Measurements from ENCODE around the gene KSR1. TPM values are rescaled to one million over a fixed set of nuclear protein-coding genes. Genes with fewer than 3 reads are reported as not detected.
A peak's percentile ranks its signal among the peaks of the same experiment; 100 is the strongest.
"Not testable (repeated sequence)": the region's sequence is repeated elsewhere in the genome, so short reads cannot be mapped to it uniquely, and the experiment has no call there.

KSR1 gene
- total and polyA plus RNA-seq, 11 donors = 6.1 to 31.1 (median 7.5) TPM

DNA sequence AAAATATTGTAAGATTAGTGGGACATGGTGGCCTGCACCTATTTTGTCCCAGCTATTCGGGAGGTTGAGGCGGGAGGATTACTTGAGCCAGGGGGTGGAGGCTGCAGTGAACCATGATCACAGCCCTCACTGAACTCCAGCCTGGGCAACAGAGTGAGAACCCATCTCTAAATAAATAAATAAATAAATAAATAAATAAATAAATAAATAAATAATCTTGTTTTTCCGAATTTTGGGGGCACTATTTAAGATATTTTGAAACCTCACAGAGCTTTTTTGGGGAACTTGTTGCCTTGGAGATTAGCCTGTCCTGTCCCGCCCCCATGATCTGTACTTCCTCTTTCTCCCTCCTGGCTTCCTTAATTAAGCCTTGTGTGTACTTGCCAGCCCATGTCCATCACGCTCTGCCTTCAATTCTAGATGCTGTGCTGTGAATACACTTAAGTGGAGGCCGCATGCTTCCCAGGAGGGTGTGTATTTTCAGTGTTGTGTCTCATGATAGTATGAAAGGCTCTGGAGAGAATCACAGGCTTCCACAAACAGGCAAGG lies 179.1 kb downstream of the KSR1 start:
- H3K27me3 ChIP-seq = no peaks in the 10 kb centered on the region
- peak overlapping the region in 1 of 12 donors; percentile 87 for H3K27ac ChIP-seq
- ATAC-seq = no peak
- H3K36me3 ChIP-seq = peaks cover 0 to 19% (median 9%) of the 10 kb centered on the region in 9 donors
- DNase-seq = peak in 1 of 5 donors; percentile 34
- H3K4me3 ChIP-seq = no peak overlapping the region
- H3K4me1 ChIP-seq = peaks cover 5 to 56% (median 25%) of the 10 kb centered on the region in 12 donors
- WGBS, 4 donors = 73 to 79% (median 77%) methylated on average over 6 of the region's 6 CpGs
- intact Hi-C loops (cut with DNase I) = no loop called here
- TF ChIP-seq, protein P1, sequence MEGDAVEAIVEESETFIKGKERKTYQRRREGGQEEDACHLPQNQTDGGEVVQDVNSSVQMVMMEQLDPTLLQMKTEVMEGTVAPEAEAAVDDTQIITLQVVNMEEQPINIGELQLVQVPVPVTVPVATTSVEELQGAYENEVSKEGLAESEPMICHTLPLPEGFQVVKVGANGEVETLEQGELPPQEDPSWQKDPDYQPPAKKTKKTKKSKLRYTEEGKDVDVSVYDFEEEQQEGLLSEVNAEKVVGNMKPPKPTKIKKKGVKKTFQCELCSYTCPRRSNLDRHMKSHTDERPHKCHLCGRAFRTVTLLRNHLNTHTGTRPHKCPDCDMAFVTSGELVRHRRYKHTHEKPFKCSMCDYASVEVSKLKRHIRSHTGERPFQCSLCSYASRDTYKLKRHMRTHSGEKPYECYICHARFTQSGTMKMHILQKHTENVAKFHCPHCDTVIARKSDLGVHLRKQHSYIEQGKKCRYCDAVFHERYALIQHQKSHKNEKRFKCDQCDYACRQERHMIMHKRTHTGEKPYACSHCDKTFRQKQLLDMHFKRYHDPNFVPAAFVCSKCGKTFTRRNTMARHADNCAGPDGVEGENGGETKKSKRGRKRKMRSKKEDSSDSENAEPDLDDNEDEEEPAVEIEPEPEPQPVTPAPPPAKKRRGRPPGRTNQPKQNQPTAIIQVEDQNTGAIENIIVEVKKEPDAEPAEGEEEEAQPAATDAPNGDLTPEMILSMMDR (IDR thresholded peaks at IDR 0.05) = no peak
- TF ChIP-seq POLR2A (IDR thresholded peaks at IDR 0.05) = no peak
- H3K9me3 ChIP-seq = no peaks in the 10 kb centered on the region

GRCh38 chr17:27636005-27636520 lies 179.8 kb downstream of the KSR1 start:
- WGBS, 4 donors = 70 to 82% (median 72%) methylated on average over 3 of the region's 3 CpGs
- ATAC-seq; DNase-seq; H3K9me3 ChIP-seq; H3K27me3 ChIP-seq; intact Hi-C loops (cut with DNase I); H3K4me3 ChIP-seq: not testable (repeated sequence)
- H3K27ac ChIP-seq = peak overlapping the region in 1 of 12 donors; percentile 44
- peaks cover 0 to 26% (median 16%) of the 10 kb centered on the region in 9 donors for H3K36me3 ChIP-seq
- peaks cover 5 to 50% (median 25%) of the 10 kb centered on the region in 12 donors for H3K4me1 ChIP-seq

DNA sequence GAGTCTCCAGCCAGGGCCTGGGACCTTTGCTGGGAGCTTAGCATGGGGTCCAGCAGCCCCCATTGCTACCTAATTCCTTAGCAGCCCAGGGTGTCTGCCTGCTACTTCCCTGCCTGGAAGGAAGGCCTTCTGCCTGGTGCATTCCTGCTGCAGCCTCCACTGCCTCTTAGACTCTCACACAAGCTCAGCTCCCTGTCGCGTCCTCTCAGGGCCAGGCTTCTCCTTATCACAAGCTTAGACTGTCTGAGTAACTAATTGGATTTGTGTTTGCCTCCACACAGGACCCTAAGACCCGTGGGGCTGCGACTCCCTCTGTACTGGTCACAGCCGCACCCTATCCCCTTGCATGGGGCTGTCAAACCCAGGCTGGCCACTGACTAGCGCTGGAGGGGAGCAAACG lies 181.6 kb downstream of the KSR1 start:
- H3K4me3 ChIP-seq; H3K9me3 ChIP-seq; ATAC-seq; DNase-seq; intact Hi-C loops (cut with DNase I); H3K27ac ChIP-seq; H3K27me3 ChIP-seq: not testable (repeated sequence)
- 91 to 96% (median 93%) methylated on average over 5 to 7 of the region's 7 CpGs for WGBS, 4 donors
- peaks cover 0 to 36% (median 20%) of the 10 kb centered on the region in 9 donors for H3K36me3 ChIP-seq
- H3K4me1 ChIP-seq = peaks cover 2 to 37% (median 15%) of the 10 kb centered on the region in 12 donors

DNA sequence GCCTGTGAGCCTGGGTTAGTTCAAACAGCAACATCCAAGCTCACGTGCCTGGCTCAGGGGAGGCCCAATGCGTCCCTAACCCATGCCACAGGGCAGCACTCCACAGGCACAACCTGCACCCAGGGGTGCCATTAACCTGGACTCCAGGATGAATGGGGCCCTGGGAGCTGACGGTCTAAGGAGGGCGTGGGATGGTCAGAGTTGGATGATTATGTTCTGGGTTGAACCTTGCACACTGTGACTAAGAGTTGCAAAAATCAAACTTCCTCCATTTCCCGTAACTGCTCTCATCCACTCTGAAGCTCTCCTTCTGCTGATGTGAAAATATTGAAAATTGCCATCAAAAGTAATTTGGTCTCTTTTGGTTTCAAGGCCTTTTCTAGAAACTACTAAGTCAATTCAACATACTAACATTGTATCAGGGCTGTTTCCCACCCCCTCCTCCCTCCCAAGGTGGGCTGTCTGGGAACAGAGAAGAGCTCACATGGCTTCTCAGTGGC lies 182.2 kb downstream of the KSR1 start:
- Histone ChIP-seq H3K36me3 (peaks cover 0 to 36% (median 20%) of the 10 kb centered on the region in 9 donors), H3K4me1 (peaks cover under 1 to 31% (median 10%) of the 10 kb centered on the region in 12 donors)
- DNase-seq; intact Hi-C loops (cut with DNase I); H3K4me3 ChIP-seq; H3K27ac ChIP-seq; H3K9me3 ChIP-seq; H3K27me3 ChIP-seq: not testable (repeated sequence)
- ATAC-seq = peak in 1 of 4 donors; percentile 21
- WGBS, 4 donors = 89 to 98% (median 94%) methylated on average over 1 to 2 of the region's 5 CpGs

- WGBS, 4 donors = 75 to 85% (median 82%) methylated on average over 4 of the region's 4 CpGs
- Histone ChIP-seq H3K4me1 (peaks cover 0 to 23% (median 5%) of the 10 kb centered on the region in 12 donors), H3K36me3 (peaks cover 0 to 44% (median 20%) of the 10 kb centered on the region in 9 donors), H3K27me3 (no peaks in the 10 kb centered on the region), H3K9me3 (no peaks in the 10 kb centered on the region), H3K27ac (no peak overlapping the region), H3K4me3 (no peak overlapping the region)
- TF ChIP-seq POLR2A (IDR thresholded peaks at IDR 0.05) = no peak
- TF ChIP-seq, protein P1 (IDR thresholded peaks at IDR 0.05) = no peak
- DNase-seq (no peak), ATAC-seq (no peak)
- intact Hi-C loops (cut with DNase I) = no loop called here
Measured at GRCh38 chr17:27640790-27641189, 184.5 kb downstream of the KSR1 start.
